HG03342 (cell line): ENCODE data around the gene HLA-DPA1.

ENCODE experiments used
- ATAC-seq: cut with Tn5 transposase; IDR thresholded peaks from one replicate; pipeline ENCODE4 v1.9.1; 2021; ENCODE audit warnings: mild to moderate bottlenecking, moderate library complexity; ENCODE audit not compliant: unreplicated experiment

The HLA-DPA1 gene

DNA sequence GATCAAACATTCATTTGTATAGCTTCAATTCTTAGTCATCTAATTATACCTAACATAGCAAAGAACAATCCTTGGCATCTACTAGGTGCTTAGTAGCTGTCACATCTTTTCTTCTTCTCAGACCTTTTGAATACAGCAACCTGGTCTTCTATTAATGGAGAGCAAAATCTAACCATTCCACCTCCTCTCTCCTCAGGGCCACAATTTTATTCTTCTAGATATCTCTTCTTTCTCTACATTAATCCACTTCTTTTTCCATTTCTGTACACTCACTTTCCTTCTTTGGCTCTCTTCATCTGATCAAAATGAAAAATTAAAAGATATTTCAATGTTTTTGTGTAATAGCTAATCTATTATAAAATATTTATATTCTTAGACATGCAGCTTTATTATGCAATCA, 55.0 kb downstream of the HLA-DPA1 start:
- ATAC-seq: no peak

DNA sequence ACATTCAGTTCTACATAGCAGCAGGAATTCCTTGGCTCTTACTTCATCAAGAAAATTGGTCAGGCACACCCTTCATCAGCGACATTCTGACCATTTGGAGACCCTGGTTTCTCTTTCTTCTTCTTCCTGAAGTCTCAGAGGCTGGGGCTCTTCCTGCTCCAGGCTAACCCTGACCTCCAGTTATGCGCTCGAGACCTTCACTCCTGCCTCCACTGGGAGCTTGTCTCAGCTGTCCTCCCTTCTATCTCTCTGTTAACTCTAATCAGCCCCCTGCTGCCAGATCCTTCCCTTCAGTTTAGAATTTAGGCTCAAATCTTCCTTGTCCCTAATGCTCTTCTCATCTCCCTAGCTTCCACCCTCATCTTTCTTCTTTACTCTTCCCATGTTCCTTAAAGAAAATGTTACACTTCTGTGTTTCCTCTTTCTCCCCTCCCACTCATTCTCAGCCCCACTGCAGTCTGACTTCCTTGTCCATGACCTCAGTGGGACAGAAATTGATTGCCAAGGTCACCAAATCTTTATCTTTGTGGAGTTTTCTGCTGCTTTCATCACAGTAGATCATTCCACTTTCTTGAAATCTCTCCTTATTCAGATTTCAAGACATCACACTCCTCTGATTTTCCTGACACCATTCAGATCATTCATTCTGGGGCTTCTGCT, 55.6 kb downstream of the HLA-DPA1 start:
- no peak for ATAC-seq

DNA sequence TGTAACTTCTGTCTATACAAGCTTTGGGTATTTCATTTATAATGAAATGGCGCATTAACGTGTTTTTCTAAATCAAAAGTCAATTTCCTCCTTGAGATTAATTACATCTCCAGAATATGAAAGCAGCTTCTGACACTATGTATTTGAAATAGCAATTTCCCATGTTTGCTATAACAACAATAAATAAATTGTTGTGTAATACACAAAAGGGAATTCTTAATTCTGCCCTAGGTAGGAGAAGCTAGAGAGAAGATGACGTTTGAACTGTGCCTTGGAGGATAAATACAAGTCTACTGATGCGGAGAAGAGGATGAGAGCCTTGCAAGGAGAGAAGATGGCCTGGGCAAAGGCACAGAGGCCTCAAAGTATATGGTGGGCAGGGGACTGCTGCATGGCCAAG, 56.4 kb downstream of the HLA-DPA1 start:
- no peak for ATAC-seq

DNA sequence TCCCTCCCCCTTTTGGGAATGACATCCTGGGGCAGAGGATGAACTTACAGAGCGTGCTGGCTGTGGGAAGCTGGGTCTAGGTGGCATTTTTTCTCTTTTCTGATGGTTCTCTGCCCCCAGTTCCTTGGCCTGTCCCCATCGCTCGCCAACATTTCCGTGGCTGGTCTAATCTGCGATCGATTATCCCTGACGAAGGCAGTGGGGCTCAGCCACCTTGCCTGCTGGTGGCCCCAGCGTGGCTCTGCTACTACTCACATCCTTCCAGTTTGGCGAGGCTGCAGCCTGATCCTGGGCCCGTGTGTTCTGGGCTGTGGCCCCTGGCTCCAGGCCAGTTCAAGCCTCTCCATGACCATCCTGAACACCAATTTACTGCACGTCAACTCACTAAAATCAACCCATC, 57.7 kb downstream of the HLA-DPA1 start:
- ATAC-seq: no peak

DNA sequence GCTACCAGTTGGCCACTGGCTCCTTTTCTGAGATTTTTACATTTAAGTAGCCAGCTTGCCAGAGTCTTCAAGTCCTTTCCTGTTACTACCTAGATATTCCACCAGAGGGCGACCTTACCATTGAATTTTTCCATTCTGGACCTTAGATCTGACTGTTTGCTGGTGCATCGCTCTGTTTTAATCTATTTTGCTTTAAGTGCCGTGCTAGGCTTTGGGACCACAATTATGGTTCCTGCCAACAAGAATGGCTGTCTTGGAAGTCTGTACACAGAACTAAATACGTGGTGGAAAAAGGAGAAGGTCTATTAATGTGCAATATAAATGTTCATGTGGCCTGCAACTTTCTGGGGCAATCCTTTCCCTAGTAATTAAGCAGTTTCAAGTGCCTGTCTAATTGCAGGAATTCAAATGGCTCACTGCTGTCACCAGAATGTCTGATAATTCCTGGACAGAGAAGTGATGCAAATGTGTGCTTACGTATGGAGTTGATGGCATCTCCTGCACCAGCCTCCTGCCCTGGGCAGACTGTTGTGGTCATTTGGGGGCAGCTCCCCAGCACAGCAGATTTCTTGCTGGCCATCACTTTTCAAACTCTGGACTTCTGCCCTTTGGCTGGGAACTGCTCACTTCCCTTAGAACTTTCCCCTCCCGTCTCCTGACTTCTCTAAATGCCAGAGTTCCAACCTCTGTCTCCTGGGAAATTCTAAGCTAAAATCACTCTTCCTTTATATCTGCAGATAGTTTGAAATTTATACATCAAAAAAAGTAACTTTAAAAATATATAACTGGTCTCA, 58.4 kb downstream of the HLA-DPA1 start:
- ATAC-seq: no peak
